ENCODE data around the gene SLC9A6. TPM values are rescaled to one million over a fixed set of nuclear protein-coding genes. Genes with fewer than 3 reads are reported as not detected.
"Not testable (repeated sequence)": the region's sequence is repeated elsewhere in the genome, so short reads cannot be mapped to it uniquely, and the experiment has no call there.

Gene SLC9A6
- polyA plus RNA-seq, 1 donor = 16.1 TPM

DNA sequence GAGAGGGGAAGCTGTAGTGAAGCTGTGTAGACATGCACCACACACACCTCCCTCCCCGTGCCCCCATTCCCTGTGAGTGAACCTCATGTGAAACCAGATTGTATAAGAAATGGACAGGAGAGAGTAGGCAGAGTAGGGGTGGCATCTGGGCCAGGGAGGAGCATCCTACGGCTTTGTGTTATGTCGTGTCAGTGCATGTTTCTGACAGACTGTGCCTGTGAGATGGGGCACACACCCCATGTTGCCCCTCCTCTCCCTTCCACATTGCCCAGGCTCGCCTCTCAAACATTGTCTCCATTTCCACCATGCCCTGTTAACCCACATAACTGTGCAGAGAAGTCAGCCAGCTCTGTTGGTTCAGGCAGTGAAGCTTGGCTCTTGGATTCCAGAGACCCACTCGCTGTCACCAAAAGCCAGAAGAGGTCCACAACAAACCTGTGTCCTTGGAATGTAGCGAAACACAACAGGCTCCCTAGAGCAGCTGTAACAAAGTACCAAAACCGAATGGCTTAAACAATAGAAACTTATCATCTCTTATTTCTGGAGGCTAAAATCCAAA lies 56.1 kb downstream of the SLC9A6 start:
- H3K4me3 ChIP-seq (ENCODE audit: low read length) = no peak overlapping the region
- WGBS (ENCODE audit: insufficient coverage, low lambda C conversion rate) = no CpG with 5 or more reads among the region's 7 CpGs

DNA sequence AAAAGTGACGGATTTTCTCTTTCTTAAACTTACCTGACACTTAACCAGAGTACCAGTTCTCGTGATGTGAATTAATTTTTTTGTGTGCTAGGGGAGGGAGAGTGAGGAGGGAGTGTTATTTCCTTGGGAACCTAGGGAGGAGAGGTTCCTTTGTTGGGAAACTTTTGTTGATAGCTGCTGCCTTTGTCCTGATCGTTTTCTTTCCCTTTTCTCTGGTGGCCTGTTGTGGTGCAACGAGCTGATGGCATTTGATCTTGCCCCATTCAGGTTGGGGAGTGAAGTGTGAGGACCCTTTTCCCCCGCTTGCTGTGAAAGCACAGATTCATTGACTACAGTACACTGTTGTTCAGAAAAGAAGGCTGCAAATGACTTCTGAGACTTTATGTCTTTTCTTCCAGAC lies 59.8 kb downstream of the SLC9A6 start:
- H3K27ac ChIP-seq (ENCODE audit: low read length) = no peak overlapping the region
- WGBS (ENCODE audit: insufficient coverage, low lambda C conversion rate) = no CpG with 5 or more reads among the region's 5 CpGs
- H3K27me3 ChIP-seq (ENCODE audit: control insufficient read depth, insufficient read depth, low read length) = no peaks in the 10 kb centered on the region
- no peaks in the 10 kb centered on the region for H3K4me1 ChIP-seq (ENCODE audit: control insufficient read depth, insufficient read depth, low read length)
- no peak overlapping the region for H3K4me3 ChIP-seq (ENCODE audit: low read length)
- no peak for DNase-seq
- H3K36me3 ChIP-seq (ENCODE audit: control insufficient read depth, insufficient read depth, low read length) = no peaks in the 10 kb centered on the region
- H3K9me3 ChIP-seq (ENCODE audit: control insufficient read depth, low read depth, low read length) = no peaks in the 10 kb centered on the region

More for the DNA sequence above, 56.1 kb downstream of the SLC9A6 start:
- Histone ChIP-seq H3K9me3 (ENCODE audit: control insufficient read depth, low read depth, low read length) (no peaks in the 10 kb centered on the region), H3K36me3 (ENCODE audit: control insufficient read depth, insufficient read depth, low read length) (no peaks in the 10 kb centered on the region), H3K27ac (ENCODE audit: low read length) (no peak overlapping the region), H3K4me1 (ENCODE audit: control insufficient read depth, insufficient read depth, low read length) (no peaks in the 10 kb centered on the region), H3K27me3 (ENCODE audit: control insufficient read depth, insufficient read depth, low read length) (no peaks in the 10 kb centered on the region)
- DNase-seq = no peak

DNA sequence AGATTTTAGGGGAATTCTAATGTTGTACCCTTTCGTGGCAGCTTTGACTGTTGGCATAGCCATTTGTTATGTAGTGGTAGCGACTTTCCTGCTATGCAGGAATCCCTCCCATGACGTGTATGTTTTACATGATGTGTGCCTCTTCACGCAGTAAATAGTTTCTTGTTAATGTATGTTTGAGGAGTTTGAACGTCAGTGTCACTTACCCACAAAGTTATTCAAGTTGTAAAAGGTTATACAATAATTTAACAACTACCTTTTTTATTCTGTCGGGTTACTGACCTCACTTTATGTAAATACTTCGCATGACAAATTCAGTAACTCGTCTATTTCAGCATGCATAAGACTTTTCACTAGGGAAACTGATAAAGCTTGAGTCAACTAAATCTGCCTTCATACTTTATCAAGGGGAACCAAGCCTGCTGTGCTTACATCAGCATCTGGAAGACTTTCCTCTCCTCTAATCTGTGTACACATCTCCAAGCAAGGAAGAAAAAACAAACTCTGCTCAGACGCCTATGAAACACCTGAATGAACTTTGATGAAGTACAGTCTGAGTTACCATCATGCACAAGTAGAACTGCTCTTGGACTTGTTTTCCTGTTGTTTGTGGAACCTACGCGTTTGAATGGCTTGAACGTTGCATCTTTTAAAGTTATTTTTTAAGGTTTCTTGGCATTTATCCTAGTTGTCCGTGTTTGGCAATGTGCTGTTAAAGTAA lies 61.2 kb downstream of the SLC9A6 start:
- WGBS (ENCODE audit: insufficient coverage, low lambda C conversion rate) = no CpG with 5 or more reads among the region's 13 CpGs
- Histone ChIP-seq H3K4me1 (ENCODE audit: control insufficient read depth, insufficient read depth, low read length) (no peaks in the 10 kb centered on the region), H3K27me3 (ENCODE audit: control insufficient read depth, insufficient read depth, low read length) (no peaks in the 10 kb centered on the region), H3K4me3 (ENCODE audit: low read length) (no peak overlapping the region), H3K36me3 (ENCODE audit: control insufficient read depth, insufficient read depth, low read length) (no peaks in the 10 kb centered on the region), H3K9me3 (ENCODE audit: control insufficient read depth, low read depth, low read length) (no peaks in the 10 kb centered on the region), H3K27ac (ENCODE audit: low read length) (no peak overlapping the region)
- DNase-seq = no peak

DNA sequence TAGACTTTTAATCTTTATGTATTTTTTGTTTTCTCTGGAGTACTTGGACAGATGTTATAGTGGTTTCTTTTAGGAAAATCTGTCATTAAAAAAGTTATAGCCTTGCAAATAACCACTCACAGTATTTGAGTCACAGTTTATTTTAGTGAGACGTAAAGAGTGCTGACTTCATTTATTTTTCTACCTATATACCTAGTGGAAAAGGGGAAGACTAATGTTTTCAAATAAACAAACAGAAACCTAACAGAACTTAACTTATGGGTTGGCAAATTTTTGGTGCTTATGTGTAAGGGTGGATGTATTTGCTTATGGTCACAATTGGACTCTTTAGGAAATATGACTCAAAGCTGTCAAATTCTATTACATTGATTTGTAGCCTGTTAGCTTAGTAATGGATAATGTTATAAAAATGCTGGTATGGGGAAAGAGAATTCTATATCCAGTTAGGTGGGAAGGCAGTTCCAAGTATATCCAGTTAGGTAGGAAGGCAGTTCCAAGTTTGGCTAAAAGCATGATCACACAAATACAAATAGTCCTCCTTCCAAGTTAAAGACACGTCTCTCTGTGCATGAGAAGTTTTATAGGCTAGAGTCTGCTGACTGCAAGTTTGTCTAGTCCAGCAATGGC lies 61.9 kb downstream of the SLC9A6 start:
- DNase-seq = no peak
- H3K4me3 ChIP-seq (ENCODE audit: low read length) = no peak overlapping the region
- no CpG with 5 or more reads among the region's 2 CpGs for WGBS (ENCODE audit: insufficient coverage, low lambda C conversion rate)
- H3K9me3 ChIP-seq (ENCODE audit: control insufficient read depth, low read depth, low read length) = no peaks in the 10 kb centered on the region
- H3K4me1 ChIP-seq (ENCODE audit: control insufficient read depth, insufficient read depth, low read length) = no peaks in the 10 kb centered on the region
- no peaks in the 10 kb centered on the region for H3K27me3 ChIP-seq (ENCODE audit: control insufficient read depth, insufficient read depth, low read length)
- H3K36me3 ChIP-seq (ENCODE audit: control insufficient read depth, insufficient read depth, low read length) = no peaks in the 10 kb centered on the region
- no peak overlapping the region for H3K27ac ChIP-seq (ENCODE audit: low read length)

DNA sequence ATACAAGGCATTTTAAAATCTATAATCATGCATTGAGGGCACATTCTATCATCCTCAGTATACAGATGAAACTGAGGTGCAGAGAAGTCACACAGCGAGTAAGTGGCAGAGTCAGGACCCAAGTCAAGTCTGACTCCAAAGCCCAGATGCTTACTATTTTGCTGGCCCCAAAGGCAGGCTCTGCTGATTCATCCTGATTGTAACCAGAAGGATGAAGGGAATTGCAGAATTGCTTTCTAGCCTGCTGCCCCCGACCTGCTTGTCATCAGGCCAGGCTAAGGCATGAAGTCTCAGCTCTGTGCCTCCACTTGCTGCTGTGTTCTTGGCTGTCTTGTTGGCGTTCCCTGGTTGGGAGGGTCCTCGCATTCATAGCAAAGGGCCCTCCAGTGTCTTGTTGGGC lies 62.7 kb downstream of the SLC9A6 start:
- H3K4me1 ChIP-seq (ENCODE audit: control insufficient read depth, insufficient read depth, low read length) = no peaks in the 10 kb centered on the region
- DNase-seq = no peak
- no CpG with 5 or more reads among the region's 4 CpGs for WGBS (ENCODE audit: insufficient coverage, low lambda C conversion rate)

DNA sequence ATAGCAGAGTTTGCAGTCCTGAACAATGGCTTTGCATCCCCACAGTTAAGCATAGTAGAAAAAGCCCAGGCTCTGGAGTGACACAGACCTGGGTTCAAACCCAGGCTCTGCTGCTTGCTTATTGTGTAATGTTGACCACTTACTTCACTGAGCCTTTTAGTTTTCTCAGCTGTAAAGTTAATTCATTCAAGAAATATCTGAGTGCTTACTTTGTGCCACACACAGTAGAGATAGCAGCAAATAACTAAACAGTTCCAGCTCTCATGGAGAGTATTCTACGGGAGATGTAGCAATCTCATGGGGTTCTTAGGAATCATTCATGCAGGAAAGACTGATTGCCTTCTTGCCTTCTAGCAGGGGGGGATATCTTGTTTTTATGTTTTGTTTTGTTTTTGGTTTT lies 63.2 kb downstream of the SLC9A6 start:
- Histone ChIP-seq H3K4me3 (ENCODE audit: low read length) (no peak overlapping the region), H3K27ac (ENCODE audit: low read length) (no peak overlapping the region), H3K27me3 (ENCODE audit: control insufficient read depth, insufficient read depth, low read length) (no peaks in the 10 kb centered on the region), H3K9me3 (ENCODE audit: control insufficient read depth, low read depth, low read length) (no peaks in the 10 kb centered on the region), H3K4me1 (ENCODE audit: control insufficient read depth, insufficient read depth, low read length) (no peaks in the 10 kb centered on the region), H3K36me3 (ENCODE audit: control insufficient read depth, insufficient read depth, low read length) (no peaks in the 10 kb centered on the region)
- no CpG with 5 or more reads among the region's 1 CpG for WGBS (ENCODE audit: insufficient coverage, low lambda C conversion rate)
- no peak for DNase-seq

More for the DNA sequence above, 62.7 kb downstream of the SLC9A6 start:
- no peak overlapping the region for H3K27ac ChIP-seq (ENCODE audit: low read length)
- H3K4me3 ChIP-seq (ENCODE audit: low read length) = no peak overlapping the region
- H3K9me3 ChIP-seq (ENCODE audit: control insufficient read depth, low read depth, low read length) = no peaks in the 10 kb centered on the region
- no peaks in the 10 kb centered on the region for H3K36me3 ChIP-seq (ENCODE audit: control insufficient read depth, insufficient read depth, low read length)
- no peaks in the 10 kb centered on the region for H3K27me3 ChIP-seq (ENCODE audit: control insufficient read depth, insufficient read depth, low read length)

DNA sequence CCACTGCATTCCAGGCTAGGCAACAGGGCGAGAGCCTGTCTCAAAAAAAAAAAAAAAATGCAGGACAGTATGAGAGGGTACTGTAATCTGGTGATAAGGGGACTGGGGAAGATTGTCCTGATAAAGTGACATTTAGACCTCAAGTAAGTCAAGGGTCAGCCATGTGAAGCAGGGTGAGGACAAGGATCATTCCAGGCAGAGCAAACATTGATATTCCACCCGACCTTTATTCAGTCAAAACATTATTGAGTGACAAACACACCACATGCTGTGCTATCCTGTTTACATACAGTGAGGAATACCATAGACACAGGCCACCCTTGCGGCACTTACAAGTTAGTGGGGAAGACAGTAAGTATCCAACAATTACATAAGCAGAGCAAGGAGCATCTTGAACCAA lies 64.4 kb downstream of the SLC9A6 start:
- Histone ChIP-seq H3K4me1 (ENCODE audit: control insufficient read depth, insufficient read depth, low read length) (no peaks in the 10 kb centered on the region), H3K27me3 (ENCODE audit: control insufficient read depth, insufficient read depth, low read length) (no peaks in the 10 kb centered on the region), H3K9me3 (ENCODE audit: control insufficient read depth, low read depth, low read length) (no peaks in the 10 kb centered on the region), H3K27ac (ENCODE audit: low read length) (no peak overlapping the region), H3K36me3 (ENCODE audit: control insufficient read depth, insufficient read depth, low read length) (no peaks in the 10 kb centered on the region), H3K4me3 (ENCODE audit: low read length) (no peak overlapping the region)
- no peak for DNase-seq
- no CpG with 5 or more reads among the region's 3 CpGs for WGBS (ENCODE audit: insufficient coverage, low lambda C conversion rate)

DNA sequence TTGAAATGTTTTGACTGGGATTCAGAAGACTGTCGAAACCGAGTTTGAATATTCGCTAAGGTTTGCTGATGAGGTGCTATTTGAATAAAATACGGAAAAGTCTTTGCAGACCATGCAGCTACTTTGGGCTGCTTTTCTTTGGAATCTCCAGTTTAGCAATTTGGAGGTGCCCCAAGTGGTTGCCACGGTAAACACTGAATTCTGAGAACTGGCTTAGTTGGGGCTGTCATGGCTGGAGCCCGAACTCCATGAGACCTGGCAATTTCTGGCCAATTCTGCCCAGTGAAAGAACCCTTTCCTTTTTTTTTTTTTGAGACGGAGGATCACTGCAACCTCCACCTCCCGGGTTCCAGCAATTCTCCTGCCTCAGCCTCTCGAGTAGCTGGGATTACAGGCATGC lies 65.6 kb downstream of the SLC9A6 start:
- not testable (repeated sequence) for DNase-seq; H3K9me3 ChIP-seq (ENCODE audit: control insufficient read depth, low read depth, low read length); H3K36me3 ChIP-seq (ENCODE audit: control insufficient read depth, insufficient read depth, low read length); H3K4me3 ChIP-seq (ENCODE audit: low read length); H3K27ac ChIP-seq (ENCODE audit: low read length); H3K4me1 ChIP-seq (ENCODE audit: control insufficient read depth, insufficient read depth, low read length); H3K27me3 ChIP-seq (ENCODE audit: control insufficient read depth, insufficient read depth, low read length)
- no CpG with 5 or more reads among the region's 9 CpGs for WGBS (ENCODE audit: insufficient coverage, low lambda C conversion rate)

DNA sequence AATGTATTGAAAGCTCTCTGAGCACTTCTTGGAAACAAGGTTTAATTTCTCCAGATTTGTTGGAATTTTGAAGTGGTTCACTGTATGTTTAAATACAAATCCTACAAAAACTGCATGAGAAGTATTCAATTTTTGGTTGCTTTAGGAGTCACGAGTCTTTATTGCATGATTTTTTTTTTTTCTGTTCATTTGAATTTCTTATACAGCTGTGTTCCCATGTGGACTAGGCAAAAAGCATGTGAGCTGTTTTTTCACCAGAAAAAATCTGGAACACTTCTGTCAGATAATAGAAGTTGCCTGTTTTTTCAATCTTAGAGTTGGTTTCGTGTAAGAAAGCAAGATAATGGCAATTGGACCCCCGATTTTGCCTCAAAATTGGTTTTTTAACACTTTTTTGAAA lies 66.4 kb downstream of the SLC9A6 start:
- Histone ChIP-seq H3K27me3 (ENCODE audit: control insufficient read depth, insufficient read depth, low read length) (no peaks in the 10 kb centered on the region), H3K27ac (ENCODE audit: low read length) (no peak overlapping the region), H3K4me3 (ENCODE audit: low read length) (no peak overlapping the region), H3K4me1 (ENCODE audit: control insufficient read depth, insufficient read depth, low read length) (no peaks in the 10 kb centered on the region), H3K36me3 (ENCODE audit: control insufficient read depth, insufficient read depth, low read length) (no peaks in the 10 kb centered on the region), H3K9me3 (ENCODE audit: control insufficient read depth, low read depth, low read length) (no peaks in the 10 kb centered on the region)
- no CpG with 5 or more reads among the region's 3 CpGs for WGBS (ENCODE audit: insufficient coverage, low lambda C conversion rate)
- DNase-seq = no peak

DNA sequence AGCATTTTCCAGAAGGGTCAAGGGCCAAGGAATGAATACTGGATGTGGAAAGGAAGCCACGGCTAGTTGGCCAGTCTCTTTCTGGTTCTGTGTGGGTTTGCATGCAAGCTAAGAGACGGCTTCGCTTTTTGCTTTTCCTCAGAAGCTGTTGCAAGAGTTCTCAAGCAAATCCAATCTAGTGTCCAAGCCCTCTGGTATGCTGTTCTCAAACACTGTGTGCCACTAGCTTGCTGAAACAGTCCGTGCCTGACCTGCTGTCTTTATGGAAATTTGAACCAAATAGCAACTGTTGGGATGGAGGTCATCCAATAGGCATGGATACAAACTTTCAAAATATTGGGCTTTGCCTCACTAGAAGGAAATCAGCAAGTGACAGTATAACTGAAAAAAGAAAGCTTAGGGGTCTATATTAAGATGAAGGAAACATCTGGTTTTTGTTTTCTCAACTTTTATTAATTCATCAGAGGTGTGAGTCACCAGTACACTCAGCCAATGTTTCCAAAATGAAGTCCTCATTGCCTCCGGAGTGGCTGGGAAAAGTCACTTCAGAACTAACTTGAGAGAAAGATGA lies 70.5 kb downstream of the SLC9A6 start:
- WGBS (ENCODE audit: insufficient coverage, low lambda C conversion rate) = no CpG with 5 or more reads among the region's 5 CpGs
- no peaks in the 10 kb centered on the region for H3K27me3 ChIP-seq (ENCODE audit: control insufficient read depth, insufficient read depth, low read length)
- H3K4me1 ChIP-seq (ENCODE audit: control insufficient read depth, insufficient read depth, low read length) = no peaks in the 10 kb centered on the region
- no peaks in the 10 kb centered on the region for H3K36me3 ChIP-seq (ENCODE audit: control insufficient read depth, insufficient read depth, low read length)
- no peak overlapping the region for H3K4me3 ChIP-seq (ENCODE audit: low read length)
- H3K9me3 ChIP-seq (ENCODE audit: control insufficient read depth, low read depth, low read length) = no peaks in the 10 kb centered on the region
- DNase-seq = peak; percentile 13 to 15
- H3K27ac ChIP-seq (ENCODE audit: low read length) = peak overlapping the region; percentile 29

Measured in large intestine (tissue), 3 donors.